GM23248 (cell line): ENCODE measurements around the gene WWTR1. TPM values are rescaled to one million over a fixed set of nuclear protein-coding genes. Genes with fewer than 3 reads are reported as not detected.

ENCODE experiments used
- DNase-seq: peaks from one replicate; pipeline ENCODE4 v3.0.0-alpha.2; 2015
- H2AFZ ChIP-seq: fragments of 200-600 bp; sonication (generic); 2 replicates; pipeline ENCODE4 v1.6.1; 2016; ENCODE audit warnings: antibody characterized with exemption
- H3F3A ChIP-seq: fragments of 200-600 bp; sonication (generic); 2 replicates; pipeline ENCODE4 v1.6.1; 2016; ENCODE audit warnings: mild to moderate bottlenecking, antibody characterized with exemption, mixed run types; ENCODE audit not compliant: insufficient read depth
- H3K27ac ChIP-seq: fragments of 200-600 bp; sonication (generic); 2 replicates; pipeline ENCODE4 v1.5.1; 2016; ENCODE audit warnings: mild to moderate bottlenecking
- H3K27me3 ChIP-seq: fragments of 200-600 bp; sonication (generic); replicated peaks from 2 replicates; pipeline ENCODE4 v1.6.1; 2016; ENCODE audit warnings: mild to moderate bottlenecking; ENCODE audit not compliant: insufficient read depth
- H3K36me3 ChIP-seq: fragments of 200-600 bp; sonication (generic); 2 replicates; pipeline ENCODE4 v1.6.1; 2016; ENCODE audit warnings: low read depth, mild to moderate bottlenecking
- H3K4me1 ChIP-seq: fragments of 200-600 bp; sonication (generic); 2 replicates; pipeline ENCODE4 v1.6.1; 2016; ENCODE audit warnings: mild to moderate bottlenecking; ENCODE audit not compliant: insufficient read depth
- H3K4me2 ChIP-seq: fragments of 200-600 bp; sonication (generic); one replicate; pipeline ENCODE4 v1.6.1; 2016; ENCODE audit warnings: mild to moderate bottlenecking; ENCODE audit not compliant: unreplicated experiment
- H3K4me3 ChIP-seq: fragments of 200-600 bp; sonication (generic); 2 replicates; pipeline ENCODE4 v1.5.1; 2016; ENCODE audit warnings: mild to moderate bottlenecking
- H3K79me2 ChIP-seq: fragments of 200-600 bp; sonication (generic); 2 replicates; pipeline ENCODE4 v1.6.1; 2016; ENCODE audit warnings: mild to moderate bottlenecking; ENCODE audit not compliant: insufficient read depth
- H3K9ac ChIP-seq: fragments of 200-600 bp; sonication (generic); 2 replicates; pipeline ENCODE4 v1.6.1; 2016; ENCODE audit warnings: mild to moderate bottlenecking
- H3K9me2 ChIP-seq: fragments of 200-600 bp; sonication (generic); 2 replicates; pipeline ENCODE4 v1.6.1; 2016; ENCODE audit warnings: mixed run types, mild to moderate bottlenecking, moderate library complexity; ENCODE audit not compliant: insufficient read depth
- H3K9me3 ChIP-seq: fragments of 200-600 bp; sonication (generic); one replicate; pipeline ENCODE4 v1.6.1; 2017; ENCODE audit warnings: low read depth
- H4K20me1 ChIP-seq: fragments of 200-600 bp; sonication (generic); 2 replicates; pipeline ENCODE4 v1.6.0; 2016; ENCODE audit not compliant: insufficient read depth
- EZH2 ChIP-seq: fragments of 200-600 bp; sonication (generic); IDR thresholded peaks from 2 replicates; pipeline ENCODE4 v1.6.1; 2018; ENCODE audit warnings: antibody characterized with exemption, mild to moderate bottlenecking; ENCODE audit not compliant: insufficient read depth, poor library complexity, severe bottlenecking
- EZH2phosphoT487 ChIP-seq: fragments of 200-600 bp; sonication (generic); IDR thresholded peaks from 2 replicates; pipeline ENCODE4 v1.6.1; 2018; ENCODE audit warnings: antibody characterized with exemption, moderate library complexity, mild to moderate bottlenecking, low read depth; ENCODE audit not compliant: insufficient read depth
- WGBS, 2 experiments: methylation state at CpG; one replicate each; pipeline ENCODE4 v1.1.6; 2015 to 2017; ENCODE audit warnings: low lambda C conversion rate in 2 of 2, low coverage in 1 of 2; ENCODE audit errors: missing lambda C conversion rate in 2 of 2; 5-methylcytosine and 5-hydroxymethylcytosine counted together
- in situ Hi-C: fragments of 300-500 bp; cut with MboI; formaldehyde crosslinking; loops from 2 replicates; pipeline ENCODE4 v1.15.0; 2020
- polyA plus RNA-seq: library from polyadenylated mRNA; unstranded; fragments of >200 nt; fragmentation: Nextera tagmentation; extraction: Ambion mirVana; gene quantifications from 2 replicates; pipeline ENCODE4 v1.2.1, GENCODE V29; 2016
- total RNA-seq: library from RNA; depleted of rRNA; stranded (reverse); fragments of >200 nt; shearing (Covaris generic); gene quantifications from 2 replicates; pipeline ENCODE4 v1.2.3, GENCODE V29; 2014

The WWTR1 gene
- total and polyA plus RNA-seq, 2 experiments from 2014 or later = 53.3 to 75.7 TPM

GRCh38 chr3:149653564-149653963 lies 4.3 kb downstream of the WWTR1 start:
- peaks cover 31% of the 10 kb centered on the region for H3F3A ChIP-seq
- H3K4me1 ChIP-seq = peaks cover 37% of the 10 kb centered on the region
- H3K4me3 ChIP-seq = peak overlapping the region; percentile 96
- no peak for TF ChIP-seq EZH2phosphoT487
- TF ChIP-seq EZH2 = no peak
- peaks cover 21% of the 10 kb centered on the region for H3K36me3 ChIP-seq
- in situ Hi-C loops = no loop called here
- peak overlapping the region; percentile 92 for H3K4me2 ChIP-seq
- 34 to 46% methylated on average over 2 of the region's 2 CpGs for WGBS, 2 experiments
- no peaks in the 10 kb centered on the region for H3K9me3 ChIP-seq
- H3K27ac ChIP-seq = peak overlapping the region; percentile 87
- DNase-seq = no peak
- H2AFZ ChIP-seq = no peak overlapping the region
- no peaks in the 10 kb centered on the region for H3K9me2 ChIP-seq
- peaks cover 86% of the 10 kb centered on the region for H3K79me2 ChIP-seq
- H3K27me3 ChIP-seq = no peaks in the 10 kb centered on the region
- peaks cover 3% of the 10 kb centered on the region; the same call in 1 of the 2 replicates for H4K20me1 ChIP-seq
- 0 out of 2 replicates have a peak overlapping the region, but pooled peaks have one; percentile 95 for H3K9ac ChIP-seq

- Histone ChIP-seq H3K27ac (no peak overlapping the region), H3K9ac (no peak overlapping the region), H3K79me2 (peaks cover 91% of the 10 kb centered on the region), H4K20me1 (peaks cover 3% of the 10 kb centered on the region; the same call in 1 of the 2 replicates), H3F3A (peaks cover 31% of the 10 kb centered on the region), H3K9me2 (no peaks in the 10 kb centered on the region), H3K9me3 (no peaks in the 10 kb centered on the region), H3K4me1 (peaks cover 41% of the 10 kb centered on the region), H3K4me3 (peak overlapping the region; percentile 96; the same call in 1 of the 2 replicates), H3K36me3 (peaks cover 21% of the 10 kb centered on the region), H3K27me3 (no peaks in the 10 kb centered on the region), H2AFZ (no peak overlapping the region), H3K4me2 (peak overlapping the region; percentile 92)
- TF ChIP-seq EZH2 (no peak), EZH2phosphoT487 (no peak)
- 100% methylated on average over 1 of the region's 1 CpG for WGBS, 2 experiments
- in situ Hi-C loops = no loop called here
- peak; percentile 52 for DNase-seq
Observed at GRCh38 chr3:149653136-149653535, 4.7 kb downstream of the WWTR1 start.

- peaks cover 50% of the 10 kb centered on the region for H3K4me1 ChIP-seq
- no peak for TF ChIP-seq EZH2phosphoT487
- TF ChIP-seq EZH2 = no peak
- DNase-seq = no peak
- no peak overlapping the region for H3K27ac ChIP-seq
- H2AFZ ChIP-seq = no peak overlapping the region
- peaks cover 97% of the 10 kb centered on the region for H3K79me2 ChIP-seq
- in situ Hi-C loops = no loop called here
- H3K36me3 ChIP-seq = peaks cover 21% of the 10 kb centered on the region
- H3F3A ChIP-seq = peaks cover 39% of the 10 kb centered on the region
- no peak overlapping the region for H3K4me3 ChIP-seq
- H3K27me3 ChIP-seq = no peaks in the 10 kb centered on the region
- no peak overlapping the region for H3K4me2 ChIP-seq
- H3K9me3 ChIP-seq = no peaks in the 10 kb centered on the region
- no peak overlapping the region for H3K9ac ChIP-seq
- 90 to 100% methylated on average over 1 of the region's 1 CpG for WGBS, 2 experiments
- H4K20me1 ChIP-seq = peaks cover 3% of the 10 kb centered on the region; the same call in 1 of the 2 replicates
- no peaks in the 10 kb centered on the region for H3K9me2 ChIP-seq
Observed at GRCh38 chr3:149650828-149651227, 7.0 kb downstream of the WWTR1 start.

GRCh38 chr3:149648525-149648924 lies 9.3 kb downstream of the WWTR1 start:
- peaks cover 30% of the 10 kb centered on the region for H3K4me1 ChIP-seq

More at GRCh38 chr3:149648525-149648924, 9.3 kb downstream of the WWTR1 start:
- Histone ChIP-seq H3K4me3 (no peak overlapping the region), H3K9me2 (no peaks in the 10 kb centered on the region), H3K9ac (no peak overlapping the region), H3F3A (peaks cover 21% of the 10 kb centered on the region; the same call in 1 of the 2 replicates), H2AFZ (no peak overlapping the region), H3K9me3 (no peaks in the 10 kb centered on the region), H3K27ac (no peak overlapping the region), H3K27me3 (no peaks in the 10 kb centered on the region), H4K20me1 (peaks cover 8% of the 10 kb centered on the region; the same call in 1 of the 2 replicates), H3K36me3 (peaks cover 16% of the 10 kb centered on the region), H3K79me2 (peaks cover 99% of the 10 kb centered on the region), H3K4me2 (no peak overlapping the region)
- TF ChIP-seq EZH2phosphoT487 = no peak
- TF ChIP-seq EZH2 = no peak
- in situ Hi-C loops = no loop called here
- peak; percentile 26 for DNase-seq
- WGBS, 2 experiments = 52 to 60% methylated on average over 3 of the region's 3 CpGs
